PC-3 (cell line): Measurements from ENCODE around the gene WDFY3.

Source experiments
- EZH2phosphoT487 ChIP-seq: fragments of 300-600 bp; sonication (generic); IDR thresholded peaks from 2 replicates; pipeline ENCODE4 v1.6.1; 2018; ENCODE audit warnings: mild to moderate bottlenecking, antibody characterized with exemption, low read length, borderline replicate concordance
- TF ChIP-seq, protein P1 (sequence below): fragments of 300-600 bp; sonication (generic); conservative IDR thresholded peaks from 2 replicates; pipeline ENCODE4 v1.5.1; 2017; ENCODE audit warnings: antibody characterized with exemption, low read depth, mild to moderate bottlenecking, low read length

DNA sequence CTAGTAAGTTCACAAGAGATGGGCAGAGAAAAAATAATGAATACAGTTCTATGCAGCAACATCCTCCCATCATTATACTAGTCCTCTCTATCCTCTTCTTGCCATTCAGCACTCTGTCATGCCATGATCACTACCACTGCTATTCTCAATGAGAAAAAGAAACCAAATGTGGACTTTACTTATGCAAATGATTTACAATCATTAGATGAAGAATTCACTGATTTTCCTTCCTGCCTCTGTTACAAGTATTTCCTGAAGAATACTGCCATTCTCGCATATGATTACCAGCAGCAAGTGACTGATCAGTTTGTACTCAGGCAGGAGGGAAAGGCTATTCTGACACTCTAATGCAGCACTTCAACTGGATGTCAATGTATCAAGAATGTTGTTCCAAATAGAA lies 50.3 kb downstream of the WDFY3 start:
- TF ChIP-seq, protein P1, sequence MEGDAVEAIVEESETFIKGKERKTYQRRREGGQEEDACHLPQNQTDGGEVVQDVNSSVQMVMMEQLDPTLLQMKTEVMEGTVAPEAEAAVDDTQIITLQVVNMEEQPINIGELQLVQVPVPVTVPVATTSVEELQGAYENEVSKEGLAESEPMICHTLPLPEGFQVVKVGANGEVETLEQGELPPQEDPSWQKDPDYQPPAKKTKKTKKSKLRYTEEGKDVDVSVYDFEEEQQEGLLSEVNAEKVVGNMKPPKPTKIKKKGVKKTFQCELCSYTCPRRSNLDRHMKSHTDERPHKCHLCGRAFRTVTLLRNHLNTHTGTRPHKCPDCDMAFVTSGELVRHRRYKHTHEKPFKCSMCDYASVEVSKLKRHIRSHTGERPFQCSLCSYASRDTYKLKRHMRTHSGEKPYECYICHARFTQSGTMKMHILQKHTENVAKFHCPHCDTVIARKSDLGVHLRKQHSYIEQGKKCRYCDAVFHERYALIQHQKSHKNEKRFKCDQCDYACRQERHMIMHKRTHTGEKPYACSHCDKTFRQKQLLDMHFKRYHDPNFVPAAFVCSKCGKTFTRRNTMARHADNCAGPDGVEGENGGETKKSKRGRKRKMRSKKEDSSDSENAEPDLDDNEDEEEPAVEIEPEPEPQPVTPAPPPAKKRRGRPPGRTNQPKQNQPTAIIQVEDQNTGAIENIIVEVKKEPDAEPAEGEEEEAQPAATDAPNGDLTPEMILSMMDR = no peak
- TF ChIP-seq EZH2phosphoT487 = no peak
